Right forelimb (tissue), 1 donor: ENCODE results near the gene CDKAL1.
A peak's percentile ranks its signal among the peaks of the same experiment; 100 is the strongest.
"Not testable (repeated sequence)": the region's sequence is repeated elsewhere in the genome, so short reads cannot be mapped to it uniquely, and the experiment has no call there.

ENCODE experiments used
- DNase-seq: peaks from one replicate; pipeline ENCODE4 v3.0.0-alpha.2; 2018

Gene CDKAL1

DNA sequence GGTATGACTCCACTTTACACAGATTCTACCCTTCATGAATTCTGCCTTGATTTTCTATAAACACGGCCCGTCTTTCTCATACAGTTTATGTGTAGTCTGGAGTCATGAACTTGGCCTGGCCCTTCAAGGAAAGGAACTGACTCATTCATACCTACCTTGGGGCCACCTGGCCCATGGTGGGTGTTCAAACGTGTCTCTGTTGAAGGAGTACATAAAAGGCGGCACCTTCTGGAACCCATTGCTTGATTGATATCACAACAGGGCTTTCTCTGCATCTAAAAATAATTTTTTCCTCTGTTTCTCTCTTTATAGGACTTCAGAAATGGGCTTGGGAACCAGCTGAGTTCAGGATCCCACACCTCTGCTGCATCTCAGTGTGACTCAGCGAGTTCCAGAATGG is 696.3 kb downstream of the CDKAL1 start:
- DNase-seq, result no peak

DNA sequence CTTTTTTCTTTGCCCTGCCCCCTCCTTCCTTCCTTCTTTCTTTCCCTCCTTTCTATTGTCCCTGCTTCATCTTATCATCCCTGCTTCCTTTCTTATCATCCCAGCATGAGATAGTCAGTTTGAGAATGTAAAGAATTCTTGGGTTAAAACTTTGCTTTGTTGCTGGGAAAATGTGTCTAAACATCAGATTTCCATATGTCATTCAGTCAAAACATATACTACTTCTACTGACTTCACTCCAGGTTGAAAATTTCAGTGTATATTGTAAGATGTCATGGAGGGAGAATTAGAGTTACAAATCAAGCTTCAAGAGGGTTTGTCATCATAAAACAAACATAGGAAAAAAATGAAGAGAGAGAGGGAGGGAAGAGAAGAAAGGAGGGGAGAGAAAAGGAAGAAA is 700.9 kb downstream of the CDKAL1 start:
- DNase-seq, result no peak

- DNase-seq, result no peak
These were observed 704.0 kb downstream of the CDKAL1 start for GRCh38 chr6:21238208-21238607.

- DNase-seq, result no peak
These were observed 706.5 kb downstream of the CDKAL1 start for GRCh38 chr6:21240709-21241108.

DNA sequence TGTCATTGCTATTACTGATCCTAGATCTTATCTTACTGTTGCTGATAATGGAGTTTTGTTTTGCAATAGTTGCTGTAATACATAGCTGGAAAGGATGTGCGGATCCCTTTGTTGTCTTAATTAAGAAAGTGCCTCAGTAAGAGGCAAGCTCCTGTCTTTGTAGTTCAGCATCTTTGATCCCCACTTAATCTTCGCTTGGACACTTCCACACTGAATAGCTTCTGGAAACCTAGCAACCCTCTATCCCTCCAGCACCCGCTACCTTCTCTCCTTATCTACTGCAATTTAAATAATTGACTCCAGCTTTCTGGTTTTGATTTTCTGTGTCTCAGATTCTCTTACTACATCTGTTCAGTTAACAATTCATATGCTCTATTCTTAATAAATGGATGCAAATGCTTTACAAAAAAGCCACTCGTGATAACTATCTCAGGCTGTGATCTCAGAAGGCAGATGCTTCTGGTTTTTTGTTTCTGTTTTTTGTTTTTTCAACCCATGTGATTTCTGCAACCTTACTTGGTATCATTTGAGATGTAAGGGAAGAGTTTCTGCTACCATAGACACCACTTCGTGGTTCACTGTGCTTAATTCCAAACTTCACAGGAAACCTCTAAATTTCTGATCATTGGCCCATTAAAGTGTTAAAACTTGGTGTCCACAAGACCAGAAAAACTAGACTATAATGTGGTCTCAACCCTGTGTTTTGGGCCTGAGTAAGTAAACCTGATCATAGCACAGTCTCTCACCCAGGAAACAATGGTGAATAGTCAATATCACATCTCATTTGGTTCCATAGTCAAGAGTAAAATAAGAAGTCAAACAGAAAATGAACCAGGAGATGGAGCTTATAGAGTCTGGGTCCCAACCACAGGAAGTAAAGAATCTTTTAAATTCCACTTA is 707.2 kb downstream of the CDKAL1 start:
- no peak for DNase-seq

- no peak for DNase-seq
These were observed 710.7 kb downstream of the CDKAL1 start for GRCh38 chr6:21244897-21245470.

DNA sequence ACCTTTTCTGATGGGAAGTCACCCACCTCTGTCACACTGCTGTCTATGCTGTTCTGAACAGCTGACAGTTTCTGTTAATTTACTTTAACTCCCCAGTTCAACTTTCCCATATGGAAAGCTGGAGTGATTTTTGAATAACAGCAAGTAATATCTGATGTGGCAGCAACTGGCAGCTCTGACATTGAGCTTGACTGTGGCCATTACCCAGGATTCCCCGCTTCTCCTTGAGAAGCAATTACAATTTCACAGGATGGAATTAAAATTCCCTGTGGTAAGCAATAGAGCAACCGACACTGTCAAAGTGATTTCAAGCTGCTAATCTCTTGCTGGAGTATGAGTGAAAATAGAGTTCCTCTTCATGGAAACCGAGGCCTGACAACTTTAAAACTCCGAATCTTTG is 711.2 kb downstream of the CDKAL1 start:
- no peak for DNase-seq

DNA sequence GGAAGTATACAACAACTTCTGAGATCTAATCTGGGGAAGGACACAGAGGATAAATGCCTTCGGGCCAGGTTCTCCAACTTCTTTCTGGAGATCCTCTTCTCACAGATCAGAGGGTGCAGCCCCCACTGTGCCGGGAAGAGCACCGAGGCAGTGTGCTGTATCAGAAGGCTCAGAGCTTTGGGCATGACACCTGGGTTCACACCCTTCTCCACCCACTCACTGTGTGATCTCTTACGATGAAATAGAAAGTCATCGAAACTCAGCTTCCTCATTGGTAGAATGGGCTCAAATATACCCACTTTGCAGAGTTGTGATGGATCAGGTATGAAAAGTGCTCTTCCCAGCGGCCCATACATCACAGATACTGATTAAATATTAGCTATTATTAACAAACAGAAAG is 711.8 kb downstream of the CDKAL1 start:
- no peak for DNase-seq

- DNase-seq, result not testable (repeated sequence)
These were observed 720.2 kb downstream of the CDKAL1 start for GRCh38 chr6:21254460-21254859.

GRCh38 chr6:21256197-21256596 is 721.9 kb downstream of the CDKAL1 start:
- DNase-seq, result no peak

DNA sequence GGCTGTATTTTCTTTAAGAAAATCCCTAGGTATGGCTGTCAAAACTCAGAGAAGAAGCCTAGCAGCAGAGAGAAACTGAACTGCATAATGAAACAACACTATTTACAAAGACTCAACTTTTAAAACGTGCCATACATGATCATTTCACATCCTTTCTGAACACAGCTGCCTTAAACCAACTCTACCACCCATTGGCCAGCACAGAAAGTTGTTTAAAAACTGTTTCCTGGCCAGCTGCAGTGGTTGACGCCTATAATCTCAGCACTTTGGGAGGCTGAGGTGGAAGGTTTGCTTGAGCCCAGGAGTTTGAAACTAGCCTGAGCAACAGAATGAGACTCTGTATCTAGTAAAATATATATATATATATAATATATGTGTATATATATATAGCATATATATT is 722.9 kb downstream of the CDKAL1 start:
- no peak for DNase-seq

DNA sequence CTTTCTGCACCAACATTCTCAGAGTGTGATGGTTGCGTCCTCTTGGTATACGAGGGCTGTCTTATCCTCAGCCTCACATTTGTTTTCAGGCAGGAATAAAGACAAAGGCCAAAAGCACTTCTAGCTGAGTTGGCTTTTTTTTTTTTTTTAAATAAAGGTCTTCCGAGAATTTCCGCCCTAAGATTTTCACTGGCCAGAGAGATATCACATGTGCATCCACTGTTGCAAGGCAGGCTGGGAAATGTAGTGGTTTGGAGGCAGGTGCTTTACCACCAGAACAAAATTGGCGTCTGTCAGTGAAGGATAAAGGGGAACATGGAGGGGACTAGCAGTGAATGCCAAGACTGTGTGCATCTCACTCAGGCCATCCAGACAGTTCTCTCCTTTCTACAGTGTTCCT is 724.4 kb downstream of the CDKAL1 start:
- DNase-seq, result no peak

DNA sequence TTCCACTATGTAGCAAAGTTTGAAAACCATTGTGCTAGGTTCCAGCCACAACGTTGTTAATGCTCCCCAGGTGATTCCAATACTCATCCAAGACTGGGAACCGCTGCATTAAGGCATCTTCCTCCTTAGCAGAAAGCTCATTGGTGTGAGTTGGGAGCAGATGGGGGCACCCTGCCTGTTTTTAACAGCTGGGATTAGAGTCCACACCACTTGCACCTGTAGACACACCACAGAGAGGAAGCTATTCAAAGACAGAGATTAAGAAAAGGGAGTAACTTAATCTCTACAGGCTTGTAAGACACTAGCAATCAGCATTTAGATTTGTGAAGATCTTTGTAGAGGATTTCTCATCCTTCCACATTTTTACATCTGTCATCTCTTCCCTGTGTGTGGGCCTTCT is 725.4 kb downstream of the CDKAL1 start:
- DNase-seq, result no peak

GRCh38 chr6:21262504-21262903 is 728.2 kb downstream of the CDKAL1 start:
- DNase-seq, result no peak

- no peak for DNase-seq
These were observed 729.5 kb downstream of the CDKAL1 start for GRCh38 chr6:21263531-21264287.

DNA sequence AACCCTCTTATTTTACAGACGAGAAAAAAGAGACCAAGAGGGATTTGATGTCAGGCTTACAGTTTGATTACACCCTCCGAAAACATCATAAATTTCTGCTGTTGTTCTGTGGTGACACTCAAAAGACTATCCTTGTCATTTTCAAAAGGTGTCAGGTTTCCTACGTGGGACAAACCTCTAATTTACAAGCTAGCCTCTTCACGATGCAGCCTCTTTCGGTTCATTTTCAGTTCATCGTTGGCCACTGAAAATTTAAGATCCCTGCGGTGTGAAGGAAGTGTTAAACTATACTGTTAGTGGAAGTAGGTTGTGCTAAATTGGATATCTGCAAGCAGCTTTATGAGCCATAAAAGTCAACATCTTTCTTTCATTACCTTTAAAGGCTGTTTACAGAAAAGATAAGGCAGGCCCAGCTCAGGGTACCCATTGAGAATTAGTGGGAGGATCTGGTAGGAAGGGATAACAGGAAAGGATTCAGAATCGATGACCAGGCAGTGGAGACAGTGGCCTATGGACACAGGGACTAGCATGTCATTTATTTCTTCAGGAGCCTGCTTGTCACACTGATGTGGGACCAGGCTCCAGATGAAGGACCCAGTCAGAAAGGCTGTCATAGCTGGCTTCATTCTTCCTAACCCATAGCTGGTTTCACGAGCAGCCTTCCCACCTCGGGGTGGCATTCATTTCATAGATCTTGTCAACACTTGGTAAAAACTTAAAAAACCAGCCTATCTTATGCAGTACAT is 730.2 kb downstream of the CDKAL1 start:
- DNase-seq, result no peak

GRCh38 chr6:21265034-21265729 is 730.9 kb downstream of the CDKAL1 start:
- no peak for DNase-seq

GRCh38 chr6:21265730-21266044 is 731.4 kb downstream of the CDKAL1 start:
- DNase-seq, result no peak

DNA sequence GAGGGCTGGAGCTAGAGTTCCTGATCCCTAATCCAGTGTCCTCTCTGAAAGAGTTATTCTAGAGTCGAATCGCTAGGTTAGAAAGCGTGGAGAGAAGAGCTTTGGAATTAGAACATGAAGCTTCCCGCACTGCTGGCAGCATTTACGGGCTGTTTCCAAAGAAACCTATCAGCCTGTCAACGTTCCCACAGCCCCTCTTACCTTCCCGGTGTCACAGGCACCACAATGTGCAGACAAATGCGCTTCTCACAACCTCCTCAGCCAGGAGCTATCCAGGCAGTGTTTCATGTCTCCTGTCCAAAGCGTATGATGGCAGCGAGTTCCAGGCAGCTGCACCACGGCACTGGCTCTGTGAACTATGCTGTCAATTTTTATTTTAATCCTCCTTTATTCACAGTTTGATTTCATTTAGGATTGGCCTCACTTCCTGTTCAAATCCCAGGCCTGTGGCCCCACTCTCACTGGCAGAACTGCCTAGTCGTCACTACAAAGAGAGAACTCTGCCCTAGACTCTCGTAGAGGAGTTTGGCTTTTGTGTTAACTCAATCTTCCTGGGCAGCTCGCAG is 736.5 kb downstream of the CDKAL1 start:
- peak; percentile 51 for DNase-seq

GRCh38 chr6:21271428-21272155 is 737.3 kb downstream of the CDKAL1 start:
- DNase-seq, result no peak

- no peak for DNase-seq
These were observed 739.2 kb downstream of the CDKAL1 start for GRCh38 chr6:21273451-21273850.

- no peak for DNase-seq
These were observed 740.6 kb downstream of the CDKAL1 start for GRCh38 chr6:21274851-21275250.
